Ishikawa (cell line): ENCODE results near the gene LRP5.

ENCODE experiments used
- CREB1 ChIP-seq: IDR thresholded peaks from 2 replicates; pipeline ENCODE4 v1.6.1; 2012; ENCODE audit warnings: low read depth
- EGR1 ChIP-seq: IDR thresholded peaks from 2 replicates; pipeline ENCODE4 v1.6.1; 2012
- EP300 ChIP-seq: IDR thresholded peaks from 2 replicates; pipeline ENCODE4 v1.6.1; 2012; ENCODE audit warnings: borderline replicate concordance
- FOXM1 ChIP-seq: IDR thresholded peaks from 2 replicates; pipeline ENCODE4 v1.6.1; 2012; ENCODE audit warnings: low read depth, borderline replicate concordance
- NFIC ChIP-seq: IDR thresholded peaks from 2 replicates; pipeline ENCODE4 v1.6.1; 2012
- TAF1 ChIP-seq: IDR thresholded peaks from 2 replicates; pipeline ENCODE4 v1.6.1; 2012; ENCODE audit warnings: low read depth, mild to moderate bottlenecking
- TF ChIP-seq, protein P1 (sequence below): IDR thresholded peaks from 2 replicates; pipeline ENCODE4 v1.6.1; 2012
- TF ChIP-seq, protein P2 (sequence below): IDR thresholded peaks from 2 replicates; pipeline ENCODE4 v1.6.1; 2012; ENCODE audit warnings: low read depth, mild to moderate bottlenecking
- TF ChIP-seq, protein P3 (sequence below): IDR thresholded peaks from 2 replicates; pipeline ENCODE4 v1.6.1; 2012

- TF ChIP-seq, protein P1, sequence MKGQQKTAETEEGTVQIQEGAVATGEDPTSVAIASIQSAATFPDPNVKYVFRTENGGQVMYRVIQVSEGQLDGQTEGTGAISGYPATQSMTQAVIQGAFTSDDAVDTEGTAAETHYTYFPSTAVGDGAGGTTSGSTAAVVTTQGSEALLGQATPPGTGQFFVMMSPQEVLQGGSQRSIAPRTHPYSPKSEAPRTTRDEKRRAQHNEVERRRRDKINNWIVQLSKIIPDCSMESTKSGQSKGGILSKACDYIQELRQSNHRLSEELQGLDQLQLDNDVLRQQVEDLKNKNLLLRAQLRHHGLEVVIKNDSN: no peak
- TF ChIP-seq EGR1 (no peak), NFIC (no peak), CREB1 (no peak), EP300 (no peak), FOXM1 (no peak), TAF1 (no peak)
- TF ChIP-seq, protein P2, sequence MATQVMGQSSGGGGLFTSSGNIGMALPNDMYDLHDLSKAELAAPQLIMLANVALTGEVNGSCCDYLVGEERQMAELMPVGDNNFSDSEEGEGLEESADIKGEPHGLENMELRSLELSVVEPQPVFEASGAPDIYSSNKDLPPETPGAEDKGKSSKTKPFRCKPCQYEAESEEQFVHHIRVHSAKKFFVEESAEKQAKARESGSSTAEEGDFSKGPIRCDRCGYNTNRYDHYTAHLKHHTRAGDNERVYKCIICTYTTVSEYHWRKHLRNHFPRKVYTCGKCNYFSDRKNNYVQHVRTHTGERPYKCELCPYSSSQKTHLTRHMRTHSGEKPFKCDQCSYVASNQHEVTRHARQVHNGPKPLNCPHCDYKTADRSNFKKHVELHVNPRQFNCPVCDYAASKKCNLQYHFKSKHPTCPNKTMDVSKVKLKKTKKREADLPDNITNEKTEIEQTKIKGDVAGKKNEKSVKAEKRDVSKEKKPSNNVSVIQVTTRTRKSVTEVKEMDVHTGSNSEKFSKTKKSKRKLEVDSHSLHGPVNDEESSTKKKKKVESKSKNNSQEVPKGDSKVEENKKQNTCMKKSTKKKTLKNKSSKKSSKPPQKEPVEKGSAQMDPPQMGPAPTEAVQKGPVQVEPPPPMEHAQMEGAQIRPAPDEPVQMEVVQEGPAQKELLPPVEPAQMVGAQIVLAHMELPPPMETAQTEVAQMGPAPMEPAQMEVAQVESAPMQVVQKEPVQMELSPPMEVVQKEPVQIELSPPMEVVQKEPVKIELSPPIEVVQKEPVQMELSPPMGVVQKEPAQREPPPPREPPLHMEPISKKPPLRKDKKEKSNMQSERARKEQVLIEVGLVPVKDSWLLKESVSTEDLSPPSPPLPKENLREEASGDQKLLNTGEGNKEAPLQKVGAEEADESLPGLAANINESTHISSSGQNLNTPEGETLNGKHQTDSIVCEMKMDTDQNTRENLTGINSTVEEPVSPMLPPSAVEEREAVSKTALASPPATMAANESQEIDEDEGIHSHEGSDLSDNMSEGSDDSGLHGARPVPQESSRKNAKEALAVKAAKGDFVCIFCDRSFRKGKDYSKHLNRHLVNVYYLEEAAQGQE: no peak
- TF ChIP-seq, protein P3, sequence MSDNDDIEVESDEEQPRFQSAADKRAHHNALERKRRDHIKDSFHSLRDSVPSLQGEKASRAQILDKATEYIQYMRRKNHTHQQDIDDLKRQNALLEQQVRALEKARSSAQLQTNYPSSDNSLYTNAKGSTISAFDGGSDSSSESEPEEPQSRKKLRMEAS: no peak
These were observed 160.4 kb downstream of the LRP5 start for GRCh38 chr11:68472778-68473177.
